ENCODE data around the gene MBOAT2.

The MBOAT2 gene

GRCh38 chr2:9015998-9016397 is 12.5 kb upstream of the MBOAT2 start:
- no peak for DNase-seq

- DNase-seq: no peak
Measured at GRCh38 chr2:9013403-9013802, 9.9 kb upstream of the MBOAT2 start.

GRCh38 chr2:9010866-9011265 is 7.4 kb upstream of the MBOAT2 start:
- DNase-seq: no peak

- DNase-seq: no peak
Measured at GRCh38 chr2:9008951-9009664, 5.6 kb upstream of the MBOAT2 start.

GRCh38 chr2:9006368-9006767 is 2.9 kb upstream of the MBOAT2 start:
- no peak for DNase-seq

GRCh38 chr2:9004338-9005204 is 1.1 kb upstream of the MBOAT2 start:
- DNase-seq: no peak

- DNase-seq: no peak
Measured at GRCh38 chr2:9003366-9003615, 193 bp downstream of the MBOAT2 start.

GRCh38 chr2:9002637-9003365 is 683 bp downstream of the MBOAT2 start:
- DNase-seq: no peak

- DNase-seq: no peak
Measured at GRCh38 chr2:9002313-9002636, 1.2 kb downstream of the MBOAT2 start.

- no peak for DNase-seq
Measured at GRCh38 chr2:9001778-9002177, 1.7 kb downstream of the MBOAT2 start.

GRCh38 chr2:9001229-9001628 is 2.3 kb downstream of the MBOAT2 start:
- no peak for DNase-seq

- DNase-seq: no peak
Measured at GRCh38 chr2:9000442-9000841, 3.0 kb downstream of the MBOAT2 start.

GRCh38 chr2:8999797-9000196 is 3.7 kb downstream of the MBOAT2 start:
- no peak for DNase-seq

- DNase-seq: no peak
Measured at GRCh38 chr2:8999102-8999446, 4.4 kb downstream of the MBOAT2 start.

GRCh38 chr2:8998418-8999101 is 4.9 kb downstream of the MBOAT2 start:
- DNase-seq: no peak

- peak; percentile 23 for DNase-seq
Measured at GRCh38 chr2:8997631-8998030, 5.9 kb downstream of the MBOAT2 start.

- no peak for DNase-seq
Measured at GRCh38 chr2:8997108-8997507, 6.4 kb downstream of the MBOAT2 start.

- peak; percentile 43 for DNase-seq
Measured at GRCh38 chr2:8996006-8996405, 7.5 kb downstream of the MBOAT2 start.

GRCh38 chr2:8994386-8994785 is 9.1 kb downstream of the MBOAT2 start:
- no peak for DNase-seq

- no peak for DNase-seq
Measured at GRCh38 chr2:8993902-8994278, 9.6 kb downstream of the MBOAT2 start.

- no peak for DNase-seq
Measured at GRCh38 chr2:8993196-8993901, 10.1 kb downstream of the MBOAT2 start.

- no peak for DNase-seq
Measured at GRCh38 chr2:8992643-8993042, 10.8 kb downstream of the MBOAT2 start.

- DNase-seq: no peak
Measured at GRCh38 chr2:8989536-8990079, 13.9 kb downstream of the MBOAT2 start.

Measured in suppressor macrophage treated with lipopolysaccharide for 4 hours (primary cell).